ENCODE results near the gene NSD1.
"Not testable (repeated sequence)": the region's sequence is repeated elsewhere in the genome, so short reads cannot be mapped to it uniquely, and the experiment has no call there.

The NSD1 gene

GRCh38 chr5:177163500-177163899 lies 29.9 kb downstream of the NSD1 start:
- Histone ChIP-seq H3K27ac (peak overlapping the region in 1 of 21 experiments; percentile 11), H3K4me3 (no peak overlapping the region)

GRCh38 chr5:177169271-177169670 lies 35.7 kb downstream of the NSD1 start:
- H3K4me3 ChIP-seq: no peak overlapping the region
- H3K27ac ChIP-seq: no peak overlapping the region

GRCh38 chr5:177171961-177172360 lies 38.4 kb downstream of the NSD1 start:
- Histone ChIP-seq H3K4me3 (no peak overlapping the region), H3K27ac (no peak overlapping the region)

- H3K27ac ChIP-seq: no peak overlapping the region
These were observed 41.8 kb downstream of the NSD1 start for GRCh38 chr5:177175336-177175735.

GRCh38 chr5:177176175-177176711 lies 42.7 kb downstream of the NSD1 start:
- Histone ChIP-seq H3K4me3 (no peak overlapping the region), H3K27ac (no peak overlapping the region)

More at GRCh38 chr5:177175336-177175735, 41.8 kb downstream of the NSD1 start:
- no peak overlapping the region for H3K4me3 ChIP-seq

- H3K27ac ChIP-seq, H3K4me3 ChIP-seq: not testable (repeated sequence)
These were observed 44.4 kb downstream of the NSD1 start for GRCh38 chr5:177177847-177178437.

GRCh38 chr5:177178733-177179304 lies 45.2 kb downstream of the NSD1 start:
- Histone ChIP-seq H3K27ac (no peak overlapping the region), H3K4me3 (no peak overlapping the region)

- H3K27ac ChIP-seq: no peak overlapping the region
- H3K4me3 ChIP-seq: no peak overlapping the region
These were observed 45.9 kb downstream of the NSD1 start for GRCh38 chr5:177179431-177179830.

GRCh38 chr5:177183142-177183541 lies 49.6 kb downstream of the NSD1 start:
- Histone ChIP-seq H3K27ac (no peak overlapping the region), H3K4me3 (no peak overlapping the region)

- Histone ChIP-seq H3K4me3 (no peak overlapping the region), H3K27ac (peak overlapping the region in 1 of 21 experiments; percentile 4)
These were observed 50.3 kb downstream of the NSD1 start for GRCh38 chr5:177183766-177184360.

- H3K4me3 ChIP-seq: no peak overlapping the region
- no peak overlapping the region for H3K27ac ChIP-seq
These were observed 52.4 kb downstream of the NSD1 start for GRCh38 chr5:177185993-177186392.

- no peak overlapping the region for H3K27ac ChIP-seq
These were observed 53.1 kb downstream of the NSD1 start for GRCh38 chr5:177186645-177187044.

GRCh38 chr5:177188775-177189174 lies 55.2 kb downstream of the NSD1 start:
- Histone ChIP-seq H3K4me3 (no peak overlapping the region), H3K27ac (no peak overlapping the region)

More at GRCh38 chr5:177186645-177187044, 53.1 kb downstream of the NSD1 start:
- H3K4me3 ChIP-seq: no peak overlapping the region

GRCh38 chr5:177189416-177189815 lies 55.8 kb downstream of the NSD1 start:
- Histone ChIP-seq H3K27ac (no peak overlapping the region), H3K4me3 (no peak overlapping the region)

- peak overlapping the region in 3 of 21 experiments; percentile 17 to 45 (median 43) for H3K27ac ChIP-seq
These were observed 56.4 kb downstream of the NSD1 start for GRCh38 chr5:177189965-177190364.

GRCh38 chr5:177194268-177194667 lies 60.7 kb downstream of the NSD1 start:
- H3K27ac ChIP-seq: peak overlapping the region in 2 of 21 experiments; percentile 55 to 57
- no peak overlapping the region for H3K4me3 ChIP-seq

More at GRCh38 chr5:177189965-177190364, 56.4 kb downstream of the NSD1 start:
- no peak overlapping the region for H3K4me3 ChIP-seq

- H3K4me3 ChIP-seq: no peak overlapping the region
- peak overlapping the region in 1 of 21 experiments; percentile 6 for H3K27ac ChIP-seq
These were observed 61.9 kb downstream of the NSD1 start for GRCh38 chr5:177195307-177195952.

GRCh38 chr5:177198738-177199137 lies 65.2 kb downstream of the NSD1 start:
- no peak overlapping the region for H3K4me3 ChIP-seq
- H3K27ac ChIP-seq: no peak overlapping the region

- no peak overlapping the region for H3K27ac ChIP-seq
- no peak overlapping the region for H3K4me3 ChIP-seq
These were observed 70.7 kb downstream of the NSD1 start for GRCh38 chr5:177204281-177204680.

- H3K4me3 ChIP-seq: no peak overlapping the region
- H3K27ac ChIP-seq: no peak overlapping the region
These were observed 76.0 kb downstream of the NSD1 start for GRCh38 chr5:177209610-177210009.

GRCh38 chr5:177212242-177212641 lies 78.7 kb downstream of the NSD1 start:
- H3K27ac ChIP-seq: no peak overlapping the region
- no peak overlapping the region for H3K4me3 ChIP-seq

Data from skin epidermis (tissue), 12 donors.